Measurements from ENCODE around the gene SANBR. TPM values are rescaled to one million over a fixed set of nuclear protein-coding genes. Genes with fewer than 3 reads are reported as not detected.

The SANBR gene
- total RNA-seq, 1 donor = 16.0 TPM

- H3K4me3 ChIP-seq (ENCODE audit: low read depth, low read length) = no peak overlapping the region
- DNase-seq (ENCODE audit: low read depth) = no peak
- TF ChIP-seq CTCF (IDR thresholded peaks at IDR 0.05; ENCODE audit: insufficient read depth, low read depth, low read length) = no peak
Measured at GRCh38 chr2:61114147-61114546, 48.5 kb downstream of the SANBR start.

Other genes starting within 250 kb of the SANBR start
- gene REL, start 184.3 kb upstream of the SANBR start, total RNA-seq = 6.4 and 7.3 TPM in 2 replicates
- 28.7 and 42.3 TPM in 2 replicates for gene PEX13, start 48.2 kb upstream of the SANBR start, total RNA-seq
- 4.2 and 7.8 TPM in 2 replicates for gene PUS10, start 47.6 kb upstream of the SANBR start, total RNA-seq
- gene C2orf74, start 96.3 kb downstream of the SANBR start, total RNA-seq = 4.2 and 13.0 TPM in 2 replicates

Data from fibroblast of villous mesenchyme (primary cell).